ENCODE measurements around the gene SERPINE3.

Gene SERPINE3

GRCh38 chr13:51364404-51365008 lies 25.0 kb downstream of the SERPINE3 start:
- no peak for DNase-seq

- DNase-seq: no peak
Observed at GRCh38 chr13:51370116-51370515, 30.6 kb downstream of the SERPINE3 start.

- no peak for DNase-seq
Observed at GRCh38 chr13:51370811-51371210, 31.3 kb downstream of the SERPINE3 start.

- DNase-seq: no peak
Observed at GRCh38 chr13:51371768-51372399, 32.4 kb downstream of the SERPINE3 start.

GRCh38 chr13:51373451-51373850 lies 34.0 kb downstream of the SERPINE3 start:
- no peak for DNase-seq

GRCh38 chr13:51380269-51380668 lies 40.8 kb downstream of the SERPINE3 start:
- DNase-seq: no peak

- no peak for DNase-seq
Observed at GRCh38 chr13:51385114-51385513, 45.6 kb downstream of the SERPINE3 start.

DNA sequence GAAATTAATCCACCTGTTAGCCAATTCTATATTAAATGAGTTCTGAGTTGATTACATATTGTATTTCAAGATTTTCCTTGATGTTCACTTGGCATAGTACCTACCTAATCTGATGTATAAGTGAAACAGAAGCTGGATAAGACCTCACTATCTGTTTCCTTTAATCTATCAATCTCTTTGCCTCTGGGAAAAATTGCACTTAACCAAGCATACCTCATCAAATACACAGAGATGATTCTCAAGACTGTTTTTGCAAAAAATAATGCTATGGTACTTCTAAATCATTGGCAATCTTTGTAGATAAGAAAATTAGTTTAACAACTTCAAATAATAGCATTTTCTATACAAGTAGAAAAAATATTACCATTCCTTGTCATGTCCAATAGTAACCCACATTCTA lies 55.2 kb downstream of the SERPINE3 start:
- DNase-seq: no peak

GRCh38 chr13:51396352-51396751 lies 56.9 kb downstream of the SERPINE3 start:
- no peak for DNase-seq

GRCh38 chr13:51397262-51397941 lies 57.9 kb downstream of the SERPINE3 start:
- DNase-seq: no peak

DNA sequence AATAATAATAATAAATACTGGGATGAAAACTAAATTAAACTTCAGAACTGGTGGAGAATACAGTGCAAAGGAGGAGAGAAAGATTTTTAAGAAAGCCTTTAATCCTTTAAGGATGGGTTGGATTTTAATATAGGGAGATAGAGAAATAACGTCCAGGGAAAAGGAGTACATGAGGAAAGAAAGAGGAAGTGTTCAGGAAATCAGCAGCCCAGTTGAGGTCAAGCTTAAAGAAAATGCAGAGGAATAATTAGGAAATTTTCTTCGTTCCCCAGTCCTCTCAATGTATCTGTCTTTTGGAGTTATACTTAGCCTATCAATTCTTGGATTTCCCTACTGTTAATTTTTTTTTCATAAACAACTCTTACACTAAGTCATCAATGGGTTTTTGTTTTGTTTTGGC lies 65.7 kb downstream of the SERPINE3 start:
- no peak for DNase-seq

GRCh38 chr13:51412431-51412830 lies 72.9 kb downstream of the SERPINE3 start:
- no peak for DNase-seq
